T1000 (cell line): ENCODE results near the gene RAD51B.

ENCODE experiments used
- DNase-seq: peaks from one replicate; lab custom pipeline; 2025; ENCODE audit warnings: mixed read lengths; lab: John Stamatoyannopoulos, UW

RAD51B gene

DNA sequence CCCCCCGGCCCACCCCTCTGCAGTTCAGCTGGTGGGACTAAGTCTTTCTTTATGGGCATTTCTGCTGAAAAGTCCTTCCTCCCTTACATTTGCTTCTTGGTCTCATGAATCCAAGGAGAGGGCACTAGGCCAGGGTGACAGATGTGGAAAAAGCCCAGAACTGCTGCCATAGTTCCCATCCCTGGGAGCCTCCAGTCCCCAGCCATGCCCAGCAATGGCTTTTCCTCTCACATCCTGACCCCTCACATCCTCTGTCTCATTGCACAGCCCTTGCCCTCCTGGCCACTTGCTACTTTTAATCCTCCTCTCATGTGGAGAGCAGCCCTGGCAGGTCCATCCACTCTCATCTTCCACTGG is 850.8 kb downstream of the RAD51B start:
- DNase-seq = no peak

DNA sequence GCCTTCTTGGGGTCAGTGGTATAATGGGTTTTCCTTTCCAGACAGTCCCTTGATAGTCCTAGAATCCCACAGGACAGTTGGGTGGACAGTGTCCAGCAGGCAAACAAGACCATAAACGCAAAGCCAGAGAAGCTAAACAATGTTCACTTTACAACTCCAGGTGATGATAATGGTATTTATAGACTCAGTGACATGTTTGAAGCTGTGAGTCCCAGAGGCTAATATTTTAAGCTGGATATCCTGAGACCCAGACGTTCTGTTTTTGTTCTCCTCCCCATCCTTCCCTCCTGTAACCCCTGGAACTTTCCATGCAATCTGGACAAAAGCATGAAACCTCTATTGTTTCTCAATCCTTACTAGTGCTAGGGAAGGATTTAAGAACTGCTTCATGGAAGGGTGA is 852.3 kb downstream of the RAD51B start:
- no peak for DNase-seq

DNA sequence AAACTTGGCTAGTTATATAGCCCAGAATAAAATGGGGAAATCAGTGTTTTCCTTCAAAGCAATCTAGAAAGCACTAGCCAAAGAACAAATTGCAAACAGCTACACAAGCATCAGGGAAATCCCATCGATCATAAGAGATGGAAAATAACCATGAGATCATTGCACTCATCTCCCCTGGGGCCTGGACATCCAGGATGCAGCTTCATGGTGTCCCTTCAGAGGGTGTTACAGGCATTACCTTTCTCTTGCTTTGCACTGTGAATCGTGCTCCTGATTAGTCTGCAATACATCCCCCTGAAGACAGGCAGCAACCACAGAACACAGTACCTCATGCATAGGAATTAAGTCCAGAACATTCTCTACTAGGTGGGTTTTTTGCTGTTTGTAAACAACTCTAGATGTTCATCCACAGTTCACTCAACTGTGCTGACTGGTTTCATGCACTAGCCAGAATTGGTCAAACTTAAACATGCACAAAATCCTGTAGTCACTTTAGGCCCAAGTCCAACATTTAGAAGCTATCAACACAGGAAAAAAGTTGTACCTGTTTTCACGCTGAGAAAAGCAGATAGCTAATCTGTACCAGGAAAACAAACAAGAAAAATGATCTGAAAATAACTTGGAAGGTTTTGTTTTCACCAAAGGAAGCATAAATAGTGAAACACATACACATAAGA is 853.2 kb downstream of the RAD51B start:
- DNase-seq = no peak

DNA sequence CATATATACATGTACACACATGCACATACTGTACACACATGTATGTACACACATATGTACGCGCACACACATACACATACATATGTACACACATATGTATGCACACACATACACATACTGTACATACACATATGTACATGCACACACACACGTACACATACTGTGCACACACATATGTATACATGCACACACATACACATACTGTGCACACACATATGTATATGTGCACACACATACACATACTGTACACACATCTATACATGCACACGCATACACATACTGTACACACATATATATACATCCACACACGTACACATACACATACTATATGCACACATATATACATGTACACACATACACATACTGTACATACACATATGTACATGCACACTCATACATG is 853.9 kb downstream of the RAD51B start:
- no peak for DNase-seq

DNA sequence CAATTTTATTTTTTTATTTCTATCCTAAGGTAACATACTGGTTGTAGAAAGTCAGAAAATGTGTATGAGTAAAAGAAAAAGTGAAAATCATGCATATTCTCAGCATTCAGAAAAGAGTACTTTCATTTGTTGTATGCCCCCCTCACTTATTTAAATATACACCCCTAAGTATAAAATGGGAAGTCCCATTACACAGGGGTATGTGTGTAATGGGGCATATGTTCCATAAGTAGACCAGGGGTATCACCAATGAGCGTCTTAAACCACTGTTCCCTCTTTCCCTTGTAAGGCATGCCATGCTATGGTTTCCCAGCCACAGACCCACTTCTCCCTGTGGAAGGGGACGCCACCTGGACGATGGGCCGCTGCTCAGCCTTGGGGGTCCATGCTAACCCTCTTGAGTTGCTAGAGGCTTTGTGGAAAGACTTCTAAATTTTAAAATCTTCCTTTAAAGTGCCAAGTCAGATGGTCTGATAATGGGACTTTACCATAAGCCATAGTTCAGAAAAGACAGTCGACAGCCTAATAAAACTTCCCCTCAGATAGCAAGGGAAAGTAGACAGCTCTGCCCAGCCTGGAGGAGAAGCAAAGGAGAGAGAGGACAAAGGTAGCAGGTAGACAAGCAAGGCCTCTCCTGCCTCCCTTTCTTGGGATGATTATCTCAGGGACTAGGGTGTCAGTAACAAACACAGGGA is 855.1 kb downstream of the RAD51B start:
- no peak for DNase-seq

DNA sequence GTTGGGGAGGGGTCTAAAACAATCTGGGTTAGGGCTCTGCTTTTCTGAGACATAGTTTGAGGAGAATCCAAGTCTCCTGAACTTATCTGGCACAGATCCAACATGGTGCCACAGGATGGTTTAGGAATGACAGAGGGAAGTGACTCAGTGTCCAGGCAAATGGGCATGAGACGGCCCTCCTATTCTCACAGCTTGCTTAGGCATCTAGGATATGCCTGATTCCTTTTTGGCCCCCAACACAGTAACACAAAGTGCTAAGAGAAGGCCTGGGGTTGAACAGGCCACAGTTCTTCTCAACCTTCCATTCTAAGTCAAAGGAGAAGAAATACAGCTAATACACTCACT is 855.6 kb downstream of the RAD51B start:
- peak; percentile 13 for DNase-seq

DNA sequence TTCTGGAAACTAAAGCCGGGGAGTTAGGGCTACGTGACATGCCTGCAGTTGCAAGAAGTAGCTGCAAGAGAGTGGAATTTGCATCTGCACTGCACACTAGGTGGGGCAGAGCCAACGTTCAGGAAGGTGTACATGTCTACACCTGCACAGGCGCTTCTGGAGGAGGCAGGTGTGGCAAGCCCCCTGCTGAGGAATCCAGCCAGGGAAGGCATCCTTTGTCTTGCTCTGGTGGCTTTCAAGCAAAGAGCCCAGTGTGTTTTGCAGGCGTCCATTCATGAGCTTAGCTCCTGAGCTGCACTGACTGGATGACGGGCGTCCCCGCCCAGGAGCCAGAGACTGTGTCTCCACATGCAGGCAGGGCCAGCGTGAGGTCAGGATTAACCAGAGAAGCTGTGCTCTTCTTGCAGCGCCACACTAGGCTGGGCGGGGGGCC is 856.9 kb downstream of the RAD51B start:
- no peak for DNase-seq

DNA sequence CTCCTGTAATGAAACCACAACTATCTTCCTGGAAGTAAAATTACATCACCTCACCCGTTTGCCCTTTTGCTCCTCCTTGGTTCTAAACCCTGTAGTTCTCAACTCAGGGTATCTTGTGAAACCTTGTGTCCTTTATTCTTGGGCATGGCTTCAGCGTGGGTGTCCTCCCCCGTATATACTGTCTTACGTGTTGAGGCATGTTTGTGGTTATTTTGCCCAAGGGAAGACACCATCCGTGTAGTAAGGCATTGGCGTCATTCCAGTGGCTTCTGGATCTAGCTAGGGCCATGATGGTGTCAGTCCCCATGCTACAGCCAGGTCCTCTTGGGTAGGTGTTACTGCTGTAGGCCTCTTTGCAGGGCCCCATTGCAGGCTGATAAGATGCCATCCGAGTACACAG is 857.9 kb downstream of the RAD51B start:
- DNase-seq = no peak

DNA sequence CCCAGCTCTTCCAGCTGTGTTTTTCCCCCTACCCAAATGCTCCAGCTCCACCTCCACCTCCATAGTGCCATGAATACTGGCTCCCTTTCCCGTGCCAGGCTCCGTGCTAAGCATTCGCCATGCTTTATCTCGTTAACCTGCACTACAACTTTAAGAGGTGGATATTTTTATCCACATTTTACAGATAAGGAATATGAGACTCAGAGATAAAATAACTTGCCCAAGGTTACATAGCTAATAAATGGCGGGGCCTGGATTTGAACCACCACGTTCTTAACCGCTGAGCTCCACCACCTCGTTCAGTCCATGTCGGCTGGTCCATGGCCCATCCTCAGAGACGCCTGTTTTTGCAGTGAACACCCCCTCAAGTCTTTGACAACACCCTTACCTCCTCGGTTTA is 858.3 kb downstream of the RAD51B start:
- no peak for DNase-seq

DNA sequence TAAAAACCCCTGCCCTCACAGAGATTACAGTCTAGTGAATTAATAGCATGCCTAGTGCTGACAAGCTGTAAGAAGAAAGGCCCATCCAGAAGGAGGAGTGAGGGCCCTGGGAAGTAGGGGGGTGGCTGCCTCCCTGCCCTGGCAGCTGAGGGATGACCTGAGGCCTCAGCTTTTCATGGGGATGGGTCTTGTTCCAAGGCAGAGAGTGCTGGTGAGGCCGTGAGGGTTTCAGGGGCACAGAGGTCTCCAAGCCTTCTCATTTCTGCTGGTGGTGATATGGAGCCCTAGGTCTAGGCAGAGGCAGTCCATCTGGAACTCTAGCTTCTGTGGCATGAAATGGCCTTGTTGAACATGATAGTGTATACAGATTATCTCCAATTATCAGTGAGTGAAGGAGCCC is 858.9 kb downstream of the RAD51B start:
- no peak for DNase-seq

DNA sequence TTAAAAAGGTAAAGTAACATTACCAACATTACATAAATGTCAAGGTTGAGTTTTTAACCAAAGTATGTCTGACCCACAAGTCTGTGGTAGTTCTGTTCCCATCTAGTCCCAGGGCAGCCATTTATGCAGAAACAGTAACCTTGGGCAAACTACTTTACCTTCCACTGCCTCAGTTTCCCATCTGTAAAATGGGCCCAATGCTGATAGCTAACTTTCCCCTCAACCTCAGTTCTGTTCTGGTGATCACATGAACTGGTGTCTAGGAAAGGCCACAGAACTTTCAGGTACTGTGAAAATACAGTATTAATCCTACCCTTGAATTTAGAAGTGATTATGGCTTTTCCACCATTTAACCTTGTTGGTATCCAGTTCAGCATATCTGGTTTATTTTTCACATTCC is 859.7 kb downstream of the RAD51B start:
- DNase-seq = no peak

DNA sequence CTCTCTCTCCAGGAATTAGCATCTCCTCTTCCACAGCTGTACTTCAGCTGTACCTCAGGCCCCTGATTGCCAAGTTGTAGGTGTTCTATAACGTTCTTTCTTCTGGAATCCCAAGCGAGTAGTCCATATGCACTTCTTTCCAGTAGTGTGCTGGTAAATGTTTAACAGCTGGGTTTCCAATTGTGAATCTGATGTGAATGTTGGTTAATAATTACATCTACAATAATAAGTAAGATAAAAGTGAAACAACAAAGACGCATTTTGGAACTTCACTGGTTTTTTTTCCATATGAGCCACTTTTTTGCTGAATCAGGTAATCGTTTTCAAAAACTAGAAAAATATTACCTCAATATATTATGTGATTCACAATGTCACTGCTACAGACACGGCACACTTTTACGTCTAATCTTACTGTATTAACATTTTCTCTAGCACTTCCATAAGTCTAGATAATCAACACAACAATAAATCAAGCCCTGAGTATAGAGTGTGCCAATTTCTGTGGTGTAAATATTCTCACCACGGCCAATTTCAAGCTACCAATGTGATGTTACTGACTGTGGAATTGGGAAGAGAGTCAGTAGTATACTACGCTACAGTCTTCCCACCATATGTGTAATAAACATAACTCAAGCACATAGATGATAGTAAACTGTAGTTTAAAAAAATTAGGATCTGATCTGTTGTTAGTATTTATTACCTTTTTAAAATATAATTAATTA is 860.3 kb downstream of the RAD51B start:
- DNase-seq = no peak

DNA sequence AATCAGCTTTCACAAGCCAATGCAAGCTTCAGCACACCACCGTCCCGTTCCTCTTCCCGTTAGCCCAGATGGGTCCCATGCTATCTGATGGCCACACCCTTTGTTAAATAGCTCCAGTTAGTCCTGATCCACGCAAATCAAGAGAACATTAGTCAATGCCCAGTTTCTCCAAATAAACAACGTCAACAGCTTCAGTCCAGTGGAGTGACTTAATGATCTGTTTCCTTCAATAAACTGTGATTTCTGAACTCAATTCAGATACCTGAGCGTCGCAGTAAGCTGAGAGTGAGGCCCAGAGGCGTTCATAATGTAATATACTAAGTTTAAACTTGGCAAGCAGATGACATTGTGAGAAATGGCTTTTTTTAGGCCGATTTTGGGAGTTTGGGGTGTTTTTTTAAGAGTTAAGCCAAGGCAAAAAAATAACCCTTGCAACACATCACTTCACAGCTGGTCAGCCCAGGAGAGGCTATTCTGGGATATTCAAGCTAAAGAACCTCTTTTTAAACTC is 861.0 kb downstream of the RAD51B start:
- no peak for DNase-seq

DNA sequence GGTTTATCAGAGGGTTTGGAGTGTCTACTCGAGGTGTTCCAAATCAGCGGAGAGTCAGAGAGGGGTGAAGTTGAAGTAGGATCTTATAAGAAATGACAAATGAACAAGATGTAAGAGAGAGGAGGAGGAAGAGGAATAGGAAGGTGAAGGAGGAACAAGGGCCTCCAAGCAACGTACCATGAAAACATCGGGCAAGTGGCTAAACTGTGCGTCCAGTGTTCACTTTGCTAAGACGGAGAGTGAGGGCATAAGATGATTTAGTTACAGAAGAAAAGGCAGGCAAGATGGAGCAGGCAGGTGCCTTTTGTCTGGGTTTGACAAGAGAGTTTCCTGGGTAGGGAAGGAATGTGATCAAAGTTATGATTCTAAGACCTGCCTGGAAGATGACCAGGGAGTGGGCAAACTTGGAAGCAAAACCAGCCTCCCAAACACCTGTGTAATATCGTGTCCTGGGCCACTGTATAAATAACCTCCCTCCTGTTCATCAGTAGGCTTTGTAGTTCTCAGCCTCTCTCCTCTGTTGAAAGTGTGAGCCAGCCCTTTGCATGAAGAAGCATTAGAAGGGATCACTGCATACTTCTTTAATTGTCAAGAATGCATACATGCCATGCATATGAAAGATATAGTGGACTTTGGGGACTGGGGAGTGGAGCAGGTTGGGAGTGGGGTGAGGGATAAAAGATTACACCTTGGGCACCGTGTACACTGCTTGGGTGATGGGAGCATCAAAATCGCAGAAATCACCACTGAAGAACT is 861.9 kb downstream of the RAD51B start:
- no peak for DNase-seq

DNA sequence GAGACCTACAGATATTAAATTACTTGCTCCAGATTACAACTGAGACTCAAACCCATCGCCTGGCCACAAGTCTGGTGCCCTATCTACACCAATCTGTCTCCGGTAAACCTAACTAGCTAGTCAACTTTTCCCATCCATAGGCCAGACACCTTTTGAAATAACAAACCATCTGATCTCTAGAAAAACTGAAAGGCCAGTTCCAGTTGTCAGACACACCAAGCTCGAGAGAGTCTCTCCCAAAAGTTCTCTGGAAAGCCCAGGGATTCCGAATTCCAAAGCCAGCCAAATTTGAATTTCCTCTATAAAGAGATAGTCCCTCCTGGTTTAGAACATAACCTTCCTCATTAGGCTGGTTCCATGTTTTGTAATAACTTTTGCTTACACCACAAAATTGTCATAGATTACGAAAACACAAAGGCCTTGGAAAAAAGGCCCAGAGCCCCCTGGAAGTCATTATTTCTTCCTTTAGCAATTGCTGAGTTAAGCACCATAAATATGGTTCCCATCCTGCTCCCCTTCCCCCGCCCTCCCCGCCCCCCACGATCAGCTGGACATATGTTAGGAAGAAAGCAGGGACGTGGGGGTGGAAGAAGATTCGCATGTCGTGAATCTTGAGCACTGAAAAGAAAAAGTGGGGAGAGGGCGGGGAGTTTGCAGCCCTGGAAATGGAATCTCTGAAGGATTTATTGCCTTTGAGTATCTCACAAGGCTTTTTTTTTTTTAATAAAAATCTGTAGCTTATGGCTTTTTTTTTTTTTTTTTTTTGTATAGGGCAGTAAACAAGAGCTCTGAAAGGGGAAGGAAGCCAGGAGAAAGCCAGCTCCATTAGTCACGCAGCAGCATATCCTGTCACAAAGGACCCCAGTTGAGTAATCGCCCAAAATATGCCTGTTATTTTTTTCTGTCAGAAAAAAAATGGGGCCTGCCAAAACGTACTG is 862.9 kb downstream of the RAD51B start:
- peak; percentile 56 for DNase-seq

DNA sequence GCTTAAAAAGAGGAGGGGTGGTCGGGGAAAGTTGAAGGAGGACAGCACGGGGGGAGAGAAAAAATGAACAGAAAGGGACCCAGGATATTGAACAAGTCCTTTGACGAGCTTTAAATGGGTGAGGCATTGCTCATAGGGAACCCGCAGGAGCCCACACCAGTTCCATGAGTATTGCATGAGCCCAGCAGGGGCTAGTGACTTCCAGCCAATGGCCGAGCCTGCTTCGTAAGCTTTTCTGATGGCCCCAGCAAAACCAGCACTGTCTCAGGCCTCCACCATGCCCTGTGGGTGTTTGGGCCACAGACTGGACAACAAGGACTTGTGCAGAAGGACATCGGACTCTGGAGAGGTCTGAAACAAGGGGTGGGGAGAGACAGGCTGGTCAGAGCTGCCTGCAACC is 863.7 kb downstream of the RAD51B start:
- no peak for DNase-seq

DNA sequence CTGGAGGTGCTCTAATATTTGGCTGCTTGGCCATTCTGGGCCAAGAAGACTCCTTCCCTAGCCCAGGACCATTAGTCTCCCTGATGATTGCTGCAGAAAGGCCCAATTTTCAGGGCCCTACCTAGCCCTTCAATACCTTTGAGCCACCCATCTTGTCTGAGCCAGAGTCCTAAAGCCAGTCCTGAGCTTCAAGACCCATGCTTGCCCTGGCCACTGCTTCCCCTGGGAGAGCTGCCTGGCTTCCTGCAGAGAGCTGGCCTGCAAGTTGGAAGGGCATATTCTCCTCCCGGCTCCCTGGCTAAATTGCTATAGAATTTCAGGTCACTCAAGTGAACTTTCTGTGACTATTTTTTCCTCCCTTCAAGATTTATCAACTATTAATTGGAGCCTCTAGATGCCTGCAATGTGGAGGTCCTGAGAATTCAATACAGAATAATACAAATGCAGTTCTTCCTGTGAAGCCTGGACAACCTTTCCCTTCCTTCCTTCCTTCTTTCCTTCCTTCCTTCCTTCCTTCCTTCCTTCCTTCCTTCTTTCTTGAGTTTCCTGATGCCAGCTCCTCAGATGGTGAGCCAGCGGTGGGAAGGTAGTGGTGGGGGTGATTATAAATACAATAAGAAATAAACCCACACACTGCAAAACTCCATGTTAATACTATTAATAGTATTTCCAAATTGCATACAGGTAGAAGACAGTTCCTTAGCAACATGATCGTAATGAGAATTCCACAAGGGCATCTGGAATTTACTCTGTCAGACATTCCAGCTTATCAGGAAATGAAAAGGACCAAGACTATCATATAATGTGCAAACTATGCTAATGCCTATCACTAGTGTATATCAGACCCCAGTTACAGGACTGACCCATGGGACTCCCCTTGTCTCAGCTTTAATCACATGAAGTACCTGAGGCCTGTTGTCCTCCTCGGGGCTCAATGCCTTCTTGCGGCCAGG is 865.2 kb downstream of the RAD51B start:
- no peak for DNase-seq

DNA sequence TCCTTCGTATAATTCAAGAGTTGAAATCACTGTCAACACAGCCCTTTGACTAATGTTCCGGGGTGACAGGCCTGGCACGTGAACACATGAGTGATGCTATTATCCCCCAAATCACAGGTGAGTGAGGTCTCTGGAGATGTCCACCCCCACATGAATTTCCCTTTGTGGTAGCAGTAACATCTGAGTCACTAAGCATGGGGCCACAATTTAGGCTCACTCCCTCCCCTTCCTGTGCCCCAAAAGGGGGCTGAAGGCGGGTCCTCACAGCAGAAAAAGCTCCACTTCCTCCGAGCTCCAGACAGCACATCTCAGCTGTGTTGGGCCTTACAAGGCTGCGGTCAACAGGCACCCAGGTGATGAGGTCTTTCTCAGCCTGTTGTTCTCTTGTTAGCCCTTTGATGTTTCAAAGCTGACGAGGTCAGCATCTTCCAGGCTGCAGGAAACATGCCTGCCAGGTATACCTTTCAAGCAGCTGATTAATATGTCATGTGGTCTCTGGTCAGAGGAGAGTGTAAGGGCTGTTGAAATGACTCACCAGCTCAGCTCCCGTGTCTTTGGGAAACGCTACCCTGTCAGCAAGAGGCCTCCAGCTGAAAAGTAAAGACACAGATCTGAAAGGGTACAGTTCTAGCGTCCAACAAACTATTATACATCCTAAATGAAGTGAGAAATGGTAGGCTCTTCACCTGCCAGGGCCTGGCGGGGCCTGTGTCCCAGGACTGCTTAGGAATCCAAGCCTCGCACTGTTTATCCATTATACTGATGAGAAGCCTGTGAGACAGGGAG is 866.0 kb downstream of the RAD51B start:
- DNase-seq = no peak

DNA sequence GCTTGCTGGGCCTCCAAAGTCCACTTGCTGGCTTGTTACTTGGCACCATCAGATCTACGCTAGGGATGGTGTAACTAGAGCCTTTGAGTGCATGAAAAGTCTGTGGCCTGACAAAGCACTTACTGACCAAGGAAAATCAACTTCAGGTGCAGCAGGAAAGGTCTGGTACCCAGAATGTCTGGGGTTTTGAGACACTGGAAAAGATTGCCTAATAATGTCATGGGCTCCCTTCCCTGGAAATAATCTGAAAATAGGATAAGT is 866.6 kb downstream of the RAD51B start:
- no peak for DNase-seq

DNA sequence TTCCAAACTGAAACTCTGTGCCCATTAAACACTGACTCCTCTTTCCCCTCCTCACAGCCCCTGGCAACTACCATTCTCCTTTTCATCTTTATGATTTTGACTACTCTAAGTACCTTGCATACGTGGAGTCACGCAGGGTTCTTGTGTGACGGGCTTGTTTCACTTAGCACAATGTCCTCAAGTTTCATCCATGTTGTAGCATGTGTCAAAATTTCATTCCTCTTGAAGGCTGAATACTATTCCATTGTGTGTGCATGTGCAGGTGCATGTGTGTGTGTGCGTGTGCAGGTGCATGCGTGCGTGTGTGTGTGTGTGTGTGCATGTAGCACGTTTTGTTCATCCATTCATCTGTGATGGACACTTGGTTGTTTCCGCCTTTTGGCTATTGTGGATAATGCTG is 867.1 kb downstream of the RAD51B start:
- DNase-seq = no peak
